SK-N-SH treated with all-trans-retinoic acid at 6 μM for 48 hours (cell line): ENCODE data around the gene IL16.

Experiments used
- ATAC-seq: fragments of 200-7000 bp; cut with Tn5 transposase; 3 replicates; pipeline ENCODE4 v1.9.1; 2020; ENCODE audit warnings: mild to moderate bottlenecking, moderate library complexity
- BACH2 ChIP-seq: fragments of 250-450 bp; sonication (Bioruptor Pico); IDR thresholded peaks from 2 replicates; pipeline ENCODE4 v1.9.0; 2021; ENCODE audit warnings: mild to moderate bottlenecking, borderline replicate concordance
- CSDC2 ChIP-seq: fragments of 250-450 bp; sonication (Bioruptor Pico); IDR thresholded peaks from 2 replicates; pipeline ENCODE4 v1.5.0; 2020; ENCODE audit warnings: mild to moderate bottlenecking, moderate library complexity
- CSRNP3 ChIP-seq: fragments of 250-450 bp; sonication (Bioruptor Pico); IDR thresholded peaks from 2 replicates; pipeline ENCODE4 v1.5.1; 2021; ENCODE audit warnings: mild to moderate bottlenecking, moderate library complexity
- ESRRG ChIP-seq: fragments of 250-450 bp; sonication (Bioruptor Pico); IDR thresholded peaks from 2 replicates; pipeline ENCODE4 v1.6.1; 2021; ENCODE audit warnings: mild to moderate bottlenecking
- GLIS3 ChIP-seq: fragments of 250-450 bp; sonication (Bioruptor Pico); IDR thresholded peaks from 2 replicates; pipeline ENCODE4 v1.5.0; 2020; ENCODE audit warnings: mild to moderate bottlenecking, moderate library complexity
- PATZ1 ChIP-seq: fragments of 250-450 bp; sonication (Bioruptor Pico); IDR thresholded peaks from 2 replicates; pipeline ENCODE4 v1.8.0; 2020; ENCODE audit warnings: mild to moderate bottlenecking, moderate library complexity, borderline replicate concordance
- PPARA ChIP-seq: fragments of 250-450 bp; sonication (Bioruptor Pico); IDR thresholded peaks from 2 replicates; pipeline ENCODE4 v1.5.0; 2020; ENCODE audit warnings: mild to moderate bottlenecking, borderline replicate concordance
- RARB ChIP-seq: fragments of 250-450 bp; sonication (Bioruptor Pico); IDR thresholded peaks from 2 replicates; pipeline ENCODE4 v1.8.0; 2021; ENCODE audit warnings: mild to moderate bottlenecking, moderate library complexity
- SNAI2 ChIP-seq: fragments of 250-450 bp; sonication (Bioruptor Pico); IDR thresholded peaks from 2 replicates; pipeline ENCODE4 v1.5.0; 2020; ENCODE audit warnings: mild to moderate bottlenecking, moderate library complexity
- TOX ChIP-seq: fragments of 250-450 bp; sonication (Bioruptor Pico); IDR thresholded peaks from 2 replicates; pipeline ENCODE4 v1.8.0; 2021; ENCODE audit warnings: mild to moderate bottlenecking, moderate library complexity, borderline replicate concordance
- TSHZ2 ChIP-seq: fragments of 250-450 bp; sonication (Bioruptor Pico); IDR thresholded peaks from 2 replicates; pipeline ENCODE4 v1.5.0; 2020; ENCODE audit warnings: mild to moderate bottlenecking, moderate library complexity
- ZFP3 ChIP-seq: fragments of 250-450 bp; sonication (Bioruptor Pico); IDR thresholded peaks from 2 replicates; pipeline ENCODE4 v1.5.0; 2020; ENCODE audit warnings: mild to moderate bottlenecking, moderate library complexity
- ZFP30 ChIP-seq: fragments of 450-650 bp; formaldehyde crosslinking; IDR thresholded peaks from 2 replicates; pipeline ENCODE4 v1.5.0; 2022; ENCODE audit warnings: mild to moderate bottlenecking, moderate library complexity
- ZNF70 ChIP-seq: fragments of 450-650 bp; formaldehyde crosslinking; IDR thresholded peaks from 2 replicates; pipeline ENCODE4 v1.5.0; 2020; ENCODE audit warnings: mild to moderate bottlenecking, moderate library complexity

The IL16 gene

GRCh38 chr15:81278306-81279029 lies 81.8 kb downstream of the IL16 start:
- ATAC-seq, result no peak
- no peak for TF ChIP-seq ZFP3 (CRISPR knock-in tag)
- no peak for TF ChIP-seq CSRNP3 (CRISPR knock-in tag)
- TF ChIP-seq RARB (CRISPR knock-in tag), result no peak
- no peak for TF ChIP-seq ZFP30 (CRISPR knock-in tag)
- TF ChIP-seq PPARA, result no peak
- TF ChIP-seq BACH2 (CRISPR knock-in tag), result no peak
- no peak for TF ChIP-seq SNAI2 (CRISPR knock-in tag)
- TF ChIP-seq ESRRG, result no peak
- no peak for TF ChIP-seq CSDC2

- TF ChIP-seq ZFP30 (CRISPR knock-in tag) (no peak), TSHZ2 (CRISPR knock-in tag) (no peak), RARB (CRISPR knock-in tag) (no peak), TOX (CRISPR knock-in tag) (no peak)
- TF ChIP-seq, all 23 proteins: peak for 0
- no peak for ATAC-seq
These were observed 83.2 kb downstream of the IL16 start for GRCh38 chr15:81279621-81280485.

- ATAC-seq, result no peak
- TF ChIP-seq TOX (CRISPR knock-in tag) (no peak), BACH2 (CRISPR knock-in tag) (no peak), CSDC2 (no peak), RARB (CRISPR knock-in tag) (no peak)
These were observed 84.2 kb downstream of the IL16 start for GRCh38 chr15:81280696-81281455.

GRCh38 chr15:81281456-81281735 lies 84.7 kb downstream of the IL16 start:
- ATAC-seq, result no peak
- TF ChIP-seq TSHZ2 (CRISPR knock-in tag), result no peak
- no peak for TF ChIP-seq CSDC2

- no peak for ATAC-seq
- no peak for TF ChIP-seq PATZ1 (CRISPR knock-in tag)
- no peak for TF ChIP-seq TOX (CRISPR knock-in tag)
- TF ChIP-seq ESRRG, result no peak
- no peak for TF ChIP-seq GLIS3
- no peak for TF ChIP-seq SNAI2 (CRISPR knock-in tag)
- no peak for TF ChIP-seq ZNF70
These were observed 85.3 kb downstream of the IL16 start for GRCh38 chr15:81281766-81282605.
